Right ventricle myocardium inferior (tissue), 1 donor: ENCODE data around the gene WSCD1. TPM values are rescaled to one million over a fixed set of nuclear protein-coding genes. Genes with fewer than 3 reads are reported as not detected.

Experiments
- ATAC-seq: fragments of 200-7000 bp; cut with Tn5 transposase; one replicate; pipeline ENCODE4 v1.9.1; 2020; ENCODE audit warnings: mild to moderate bottlenecking, moderate library complexity
- DNase-seq: peaks from one replicate; pipeline ENCODE4 v3.0.0; 2021; ENCODE audit errors: missing footprints
- intact Hi-C: fragments of 100-400 bp; cut with DNase I; formaldehyde crosslinking; loops from one replicate; pipeline ENCODE4 v1.11.0; 2022
- total RNA-seq: library from RNA; stranded (reverse); fragmentation: NEBNext Ultra II Directional; extraction: Animal tissue kit (Norgen Biotek cat#: 25700); gene quantifications from one replicate; pipeline ENCODE4 v1.2.1, GENCODE V29; 2021
- donor health status: DM: no; HTN: yes; CAD: no; lungs with severe emphysema.

Gene WSCD1
- total RNA-seq, 1 donor from 2014 or later, result 10.6 TPM

DNA sequence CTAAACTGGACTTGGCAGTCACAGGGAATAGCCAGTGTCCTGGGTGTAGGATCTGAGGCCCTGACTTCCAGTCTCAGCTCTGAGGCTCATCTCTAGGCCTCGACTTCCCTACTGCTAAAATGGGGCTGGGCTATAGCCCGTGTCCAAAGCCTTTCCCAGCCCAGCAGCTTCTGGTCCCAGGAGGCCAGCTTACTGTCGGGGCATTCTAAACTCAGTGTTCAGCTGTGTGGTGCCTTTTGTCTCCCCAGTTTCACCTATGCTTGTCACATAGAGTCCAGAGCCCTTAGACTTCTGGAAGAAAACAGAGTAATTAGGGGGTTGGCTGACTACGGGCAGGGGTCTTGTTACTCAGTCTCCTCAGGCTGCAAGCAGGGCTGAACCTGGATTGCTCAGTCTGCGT is 94.8 kb downstream of the WSCD1 start:
- intact Hi-C loops, result no loop called here
- DNase-seq (no peak), ATAC-seq (no peak)

DNA sequence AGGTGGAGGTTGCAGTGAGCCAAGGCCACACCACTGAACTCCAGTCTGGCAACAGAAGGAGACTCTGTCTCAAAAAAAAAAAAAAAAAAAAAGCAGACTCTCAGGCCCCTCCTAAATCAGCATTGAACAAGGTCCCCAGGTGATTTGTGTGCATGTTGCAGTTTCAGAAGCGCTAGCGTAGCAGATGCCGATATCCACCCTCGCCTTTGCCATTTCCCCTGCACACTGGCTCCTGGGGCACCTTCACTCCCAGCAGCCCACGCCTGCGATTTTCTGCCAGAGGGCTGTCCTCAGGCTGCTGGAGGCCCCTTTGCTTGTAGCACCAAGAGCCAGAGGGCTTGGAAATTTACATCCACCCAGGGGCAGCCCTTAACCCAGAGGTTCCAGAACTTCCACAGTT is 95.6 kb downstream of the WSCD1 start:
- intact Hi-C loops, result no loop called here
- no peak for ATAC-seq
- DNase-seq, result no peak

DNA sequence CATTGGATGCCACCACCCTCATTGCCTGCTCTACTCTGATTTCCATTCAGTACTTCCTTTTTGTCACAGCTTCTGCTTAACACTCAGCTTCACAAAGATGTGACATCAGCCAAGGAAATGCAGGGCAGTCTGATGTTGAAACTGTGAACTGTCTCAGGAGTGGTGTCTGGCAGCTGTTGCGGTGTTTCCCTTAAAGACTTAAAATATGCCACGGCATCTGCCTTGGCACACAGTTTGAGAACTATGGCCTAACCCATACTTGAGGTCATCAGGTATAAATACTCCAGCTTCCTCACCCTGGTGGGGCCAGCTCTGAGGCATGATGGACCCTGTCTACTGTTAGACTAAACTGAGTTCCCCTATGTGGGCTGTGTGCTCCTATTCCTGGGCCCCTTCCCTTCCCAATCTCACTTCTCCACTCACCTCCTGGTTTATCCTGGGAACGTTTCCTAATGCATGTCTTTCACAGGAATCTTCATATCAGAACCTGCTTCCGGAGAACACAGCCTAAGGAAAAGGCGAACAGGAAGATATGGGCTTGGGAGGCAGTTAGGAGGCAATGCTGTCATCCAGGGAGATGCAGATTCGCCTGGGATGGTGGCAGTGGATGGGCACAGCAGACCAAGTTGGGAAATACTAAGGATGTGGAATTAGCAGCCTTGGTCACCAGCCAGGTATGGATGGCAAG is 96.5 kb downstream of the WSCD1 start:
- intact Hi-C loops, result no loop called here
- ATAC-seq (no peak), DNase-seq (no peak)

DNA sequence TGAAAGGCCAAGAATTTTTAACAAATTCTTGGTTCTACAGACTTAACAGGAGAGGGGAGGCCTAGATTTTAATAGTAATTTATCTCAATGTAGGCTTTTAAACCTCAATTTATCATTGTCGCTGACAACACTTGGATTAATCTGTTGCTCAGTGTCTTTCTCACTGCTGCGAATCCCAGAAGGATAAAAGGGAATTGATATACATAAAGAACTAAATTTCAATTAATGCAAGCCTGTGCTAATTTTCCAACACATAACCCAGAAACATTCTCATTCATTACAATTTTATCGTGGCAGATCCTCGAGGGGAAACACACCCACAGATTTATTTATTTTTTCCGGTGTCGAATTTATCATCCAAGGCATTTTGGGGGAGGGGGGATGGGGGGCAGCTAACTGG is 98.1 kb downstream of the WSCD1 start:
- intact Hi-C loops, result no loop called here
- no peak for DNase-seq
- no peak for ATAC-seq

DNA sequence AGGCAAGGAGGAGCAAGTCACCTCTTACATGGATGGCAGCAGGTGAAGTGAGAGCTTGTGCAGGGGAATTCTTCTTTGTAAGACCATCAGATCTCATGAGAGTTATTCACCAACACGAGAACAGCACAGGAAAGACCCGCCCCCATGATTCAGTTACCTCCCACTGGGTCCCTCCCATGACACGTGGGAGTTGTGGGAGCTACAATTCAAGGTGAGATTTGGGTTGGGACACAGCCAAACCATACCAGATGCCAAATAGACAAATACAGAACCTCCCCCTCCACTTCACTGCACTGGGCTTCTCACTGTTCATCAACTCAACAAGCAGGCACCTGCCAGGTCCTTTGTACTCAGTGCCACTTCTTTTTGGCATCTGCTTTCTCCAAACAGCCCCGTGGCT is 100.2 kb downstream of the WSCD1 start:
- DNase-seq (no peak), ATAC-seq (no peak)
- intact Hi-C loops, result no loop called here

DNA sequence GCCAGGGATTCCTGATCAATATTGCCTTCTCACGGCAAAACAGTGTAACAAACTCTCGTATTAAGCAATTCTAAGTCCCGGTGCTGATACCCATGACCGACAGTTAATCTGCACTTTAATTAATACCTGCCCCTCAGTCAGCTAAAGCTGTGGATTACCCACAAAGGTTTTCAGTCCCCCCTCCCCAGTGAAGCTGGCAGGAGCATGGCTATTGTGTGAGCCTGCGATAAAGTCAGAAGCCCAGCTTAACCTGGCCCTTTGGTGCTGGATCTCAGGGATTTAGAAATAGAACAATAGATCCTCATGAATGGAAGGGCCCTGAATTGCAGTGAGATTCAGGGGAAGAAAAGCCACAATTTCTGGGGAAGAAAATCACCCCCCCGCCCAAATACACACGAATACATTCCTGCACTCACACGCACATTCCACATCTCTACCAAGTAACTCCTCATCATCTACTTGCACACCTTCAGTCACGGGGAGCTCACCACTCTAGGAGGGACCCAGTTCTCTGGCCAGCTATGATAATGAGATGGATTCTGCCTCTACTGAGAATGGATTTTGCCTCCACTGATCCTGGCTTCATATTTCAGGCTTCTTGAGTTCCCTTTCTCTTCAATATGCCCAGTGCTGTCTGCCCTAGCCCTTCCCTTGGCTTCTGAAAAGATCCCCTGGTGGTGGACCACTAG is 102.6 kb downstream of the WSCD1 start:
- intact Hi-C loops, result no loop called here
- DNase-seq, result no peak
- ATAC-seq, result no peak

DNA sequence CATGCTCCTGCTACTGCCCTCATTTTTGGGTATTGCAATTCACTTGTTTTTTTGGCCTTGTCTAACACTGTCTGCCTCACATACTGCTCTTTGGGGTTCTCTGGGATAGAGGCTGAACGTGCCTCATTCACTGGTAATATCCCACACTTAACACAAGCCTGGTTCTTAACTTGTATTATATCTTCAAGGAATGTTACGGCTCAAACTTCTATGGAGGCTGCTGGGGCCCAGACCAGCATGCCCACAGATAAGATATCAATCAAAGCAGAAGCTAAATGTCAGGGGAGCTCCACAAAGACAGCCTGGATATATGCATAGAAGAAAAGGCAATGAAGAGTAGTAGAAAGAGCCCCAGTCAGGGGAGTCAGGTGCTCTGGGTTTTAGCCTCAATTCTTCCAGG is 103.5 kb downstream of the WSCD1 start:
- ATAC-seq (no peak), DNase-seq (no peak)
- intact Hi-C loops, result no loop called here
